Type B pancreatic cell (in vitro differentiated cells): Measurements from ENCODE around the gene BUD23. TPM values are rescaled to one million over a fixed set of nuclear protein-coding genes. Genes with fewer than 3 reads are reported as not detected.
"Not testable (repeated sequence)": the region's sequence is repeated elsewhere in the genome, so short reads cannot be mapped to it uniquely, and the experiment has no call there.

Source experiments
- DNase-seq: peaks from one replicate; pipeline ENCODE4 v3.0.0; 2021; ENCODE audit warnings: mixed read lengths; ENCODE audit not compliant: unreplicated experiment; ENCODE audit errors: extremely low spot score
- H3K27ac Mint-ChIP-seq: 2 replicates; pipeline ENCODE4 v1.8.0; 2021; ENCODE audit warnings: mild to moderate bottlenecking, mixed read lengths
- H3K27me3 Mint-ChIP-seq: 2 replicates; pipeline ENCODE4 v1.8.0; 2021; ENCODE audit warnings: mixed read lengths
- H3K36me3 Mint-ChIP-seq: 2 replicates; pipeline ENCODE4 v1.8.0; 2021; ENCODE audit warnings: mixed read lengths
- H3K4me1 Mint-ChIP-seq: one replicate; pipeline ENCODE4 v1.8.0; 2021; ENCODE audit warnings: mixed read lengths; ENCODE audit not compliant: unreplicated experiment
- H3K4me3 Mint-ChIP-seq: 2 replicates; pipeline ENCODE4 v1.8.0; 2021; ENCODE audit warnings: mild to moderate bottlenecking, mixed read lengths
- H3K9me3 Mint-ChIP-seq: 2 replicates; pipeline ENCODE4 v1.8.0; 2021; ENCODE audit warnings: mixed read lengths
- total RNA-seq: library from RNA; stranded (reverse); gene quantifications from 2 replicates; pipeline ENCODE4 v1.2.1, GENCODE V29; 2021; ENCODE audit warnings: low replicate concordance
- TF ChIP-seq, protein P1 (sequence below): fragments of 200-600 bp; sonication (generic); conservative IDR thresholded peaks from 2 replicates; pipeline ENCODE4 v1.5.0; 2021; ENCODE audit warnings: antibody characterized with exemption, mild to moderate bottlenecking

BUD23 gene
- total RNA-seq, 1 donor from 2014 or later: 68.4 TPM

DNA sequence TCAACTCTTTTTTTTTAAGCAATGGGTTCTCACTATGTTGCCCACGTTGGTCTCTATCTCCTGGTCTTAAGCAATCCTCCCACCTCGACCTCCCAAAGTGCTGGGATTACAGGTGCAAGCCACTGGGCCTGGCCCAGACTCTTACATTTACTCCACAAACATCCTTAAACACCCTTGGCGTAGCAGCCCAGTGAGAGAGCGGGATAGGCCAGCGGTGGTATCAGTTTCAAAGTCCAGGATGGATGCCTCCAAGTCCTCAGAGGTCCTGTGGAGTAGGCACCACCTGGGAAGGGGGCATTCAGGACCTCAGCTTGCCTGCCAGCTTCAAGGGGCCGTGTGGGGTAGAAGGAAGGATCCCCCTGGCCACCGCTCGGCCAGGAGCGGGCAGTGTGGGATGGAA, 33.8 kb upstream of the BUD23 start:
- H3K36me3 Mint-ChIP-seq: no peaks in the 10 kb centered on the region
- peaks cover 71% of the 10 kb centered on the region for H3K27me3 Mint-ChIP-seq
- H3K27ac Mint-ChIP-seq: peak overlapping the region; percentile 29
- TF ChIP-seq, protein P1, sequence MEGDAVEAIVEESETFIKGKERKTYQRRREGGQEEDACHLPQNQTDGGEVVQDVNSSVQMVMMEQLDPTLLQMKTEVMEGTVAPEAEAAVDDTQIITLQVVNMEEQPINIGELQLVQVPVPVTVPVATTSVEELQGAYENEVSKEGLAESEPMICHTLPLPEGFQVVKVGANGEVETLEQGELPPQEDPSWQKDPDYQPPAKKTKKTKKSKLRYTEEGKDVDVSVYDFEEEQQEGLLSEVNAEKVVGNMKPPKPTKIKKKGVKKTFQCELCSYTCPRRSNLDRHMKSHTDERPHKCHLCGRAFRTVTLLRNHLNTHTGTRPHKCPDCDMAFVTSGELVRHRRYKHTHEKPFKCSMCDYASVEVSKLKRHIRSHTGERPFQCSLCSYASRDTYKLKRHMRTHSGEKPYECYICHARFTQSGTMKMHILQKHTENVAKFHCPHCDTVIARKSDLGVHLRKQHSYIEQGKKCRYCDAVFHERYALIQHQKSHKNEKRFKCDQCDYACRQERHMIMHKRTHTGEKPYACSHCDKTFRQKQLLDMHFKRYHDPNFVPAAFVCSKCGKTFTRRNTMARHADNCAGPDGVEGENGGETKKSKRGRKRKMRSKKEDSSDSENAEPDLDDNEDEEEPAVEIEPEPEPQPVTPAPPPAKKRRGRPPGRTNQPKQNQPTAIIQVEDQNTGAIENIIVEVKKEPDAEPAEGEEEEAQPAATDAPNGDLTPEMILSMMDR: no peak
- H3K4me1 Mint-ChIP-seq: peaks cover 10% of the 10 kb centered on the region
- DNase-seq: no peak
- no peaks in the 10 kb centered on the region for H3K9me3 Mint-ChIP-seq
- H3K4me3 Mint-ChIP-seq: peak overlapping the region; percentile 73

DNA sequence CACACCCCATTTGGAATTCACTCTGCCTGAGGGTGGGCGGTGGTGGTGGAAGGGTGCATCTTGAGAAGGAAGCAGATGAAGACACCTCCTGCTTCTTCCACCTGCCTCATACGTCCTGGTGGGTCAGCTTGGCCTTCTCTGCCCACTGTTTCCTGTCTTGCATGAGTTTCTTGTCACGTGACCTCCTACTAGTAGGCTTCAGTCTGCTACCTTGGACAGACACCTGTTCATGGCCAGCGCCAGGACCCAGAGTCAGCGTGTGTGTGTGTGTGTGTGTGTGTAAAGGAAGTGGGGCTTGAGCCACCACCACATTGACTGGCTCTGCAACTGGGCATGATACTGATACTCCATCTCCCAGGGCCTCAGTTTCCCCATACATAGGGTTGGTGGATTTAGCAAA, 32.9 kb upstream of the BUD23 start:
- Mint-ChIP-seq H3K27me3 (peaks cover 63% of the 10 kb centered on the region), H3K9me3 (no peaks in the 10 kb centered on the region), H3K4me3 (no peak overlapping the region), H3K4me1 (peaks cover 10% of the 10 kb centered on the region), H3K27ac (no peak overlapping the region), H3K36me3 (no peaks in the 10 kb centered on the region)
- no peak for DNase-seq
- TF ChIP-seq, protein P1: no peak

DNA sequence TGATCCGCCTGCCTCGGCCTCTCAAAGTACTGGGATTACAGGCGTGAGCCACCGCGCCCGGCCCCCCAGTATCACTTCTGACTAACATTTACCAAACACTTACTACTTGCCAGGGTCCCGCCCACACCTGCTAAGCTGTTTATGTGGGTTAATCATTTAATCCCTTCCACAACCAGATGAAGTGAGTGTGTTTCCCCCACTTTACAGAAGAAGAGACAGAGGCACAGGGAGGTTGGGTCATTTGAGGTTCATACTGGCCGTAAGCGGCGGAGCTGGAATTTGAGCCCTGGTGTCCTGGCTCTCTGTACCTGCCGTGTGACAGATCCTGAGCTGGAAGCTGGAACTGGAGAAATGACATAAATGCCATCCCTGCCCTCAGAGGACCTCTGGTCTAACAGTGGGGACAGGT, 30.9 kb upstream of the BUD23 start:
- Mint-ChIP-seq H3K4me1 (peaks cover 4% of the 10 kb centered on the region), H3K9me3 (no peaks in the 10 kb centered on the region), H3K27ac (no peak overlapping the region), H3K4me3 (no peak overlapping the region), H3K27me3 (peaks cover 44% of the 10 kb centered on the region), H3K36me3 (no peaks in the 10 kb centered on the region)
- TF ChIP-seq, protein P1: no peak
- no peak for DNase-seq

DNA sequence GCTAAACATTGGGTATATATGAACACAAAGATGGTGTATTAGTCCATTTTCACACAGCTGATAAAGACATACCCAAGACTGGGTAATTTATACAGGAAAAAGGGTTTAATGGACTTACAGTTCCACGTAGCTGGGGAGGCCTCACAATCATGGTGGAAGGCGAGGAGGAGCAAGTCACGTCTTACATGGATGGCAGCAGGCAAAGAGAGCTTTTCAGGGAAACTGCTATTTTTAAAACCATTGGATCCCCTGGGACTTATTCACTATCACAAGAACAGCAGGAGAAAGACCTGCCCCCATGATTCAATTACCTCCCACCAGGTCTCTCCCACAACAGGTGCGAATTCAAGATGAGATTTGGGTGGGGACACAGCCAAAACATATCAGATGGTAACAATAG, 28.1 kb upstream of the BUD23 start:
- not testable (repeated sequence) for H3K4me3 Mint-ChIP-seq, H3K36me3 Mint-ChIP-seq, H3K9me3 Mint-ChIP-seq, DNase-seq, H3K27ac Mint-ChIP-seq, H3K4me1 Mint-ChIP-seq
- peaks cover 28% of the 10 kb centered on the region for H3K27me3 Mint-ChIP-seq

DNA sequence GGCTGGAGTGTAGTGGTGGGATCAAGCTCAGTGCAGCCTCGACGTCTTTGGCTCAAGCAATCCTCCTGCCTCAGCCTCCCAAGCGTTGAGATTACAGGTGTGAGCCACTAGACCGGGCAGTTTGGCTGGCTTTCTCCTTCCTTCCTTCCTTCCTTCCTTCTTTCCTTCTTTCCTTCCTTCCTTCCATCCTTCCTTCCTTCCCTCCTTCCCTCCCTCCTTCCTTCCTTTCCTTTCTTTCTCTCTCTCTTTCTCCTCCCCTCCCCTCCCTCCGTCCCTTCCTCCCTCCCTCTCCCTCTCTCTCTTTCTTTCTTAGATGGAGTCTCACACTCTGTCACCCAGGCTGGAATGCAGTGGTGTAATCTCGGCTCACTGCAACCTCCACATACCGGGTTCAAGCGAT, 23.4 kb upstream of the BUD23 start:
- TF ChIP-seq, protein P1: no peak
- Mint-ChIP-seq H3K27ac (no peak overlapping the region), H3K4me1 (peaks cover 8% of the 10 kb centered on the region), H3K36me3 (no peaks in the 10 kb centered on the region), H3K4me3 (no peak overlapping the region), H3K27me3 (peaks cover 18% of the 10 kb centered on the region), H3K9me3 (peaks cover 6% of the 10 kb centered on the region)
- DNase-seq: no peak

DNA sequence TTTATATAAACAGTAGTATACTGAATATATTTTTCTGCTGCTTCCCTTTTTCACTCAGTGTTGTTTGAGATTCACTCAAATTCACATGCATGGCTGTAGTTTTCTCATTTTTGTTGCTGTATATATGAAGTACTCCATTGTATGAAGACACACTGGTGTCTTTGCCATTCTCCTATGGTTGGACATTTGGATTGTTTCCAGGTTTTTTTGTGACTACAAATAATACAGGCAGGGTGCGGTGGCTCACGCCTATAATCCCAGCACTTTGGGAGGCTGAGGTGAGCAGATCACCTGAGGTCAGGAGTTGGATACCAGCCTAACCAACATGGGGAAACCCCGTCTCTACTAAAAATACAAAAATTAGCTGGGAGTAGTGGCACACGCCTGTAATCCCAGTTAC, 22.8 kb upstream of the BUD23 start:
- not testable (repeated sequence) for H3K4me3 Mint-ChIP-seq, H3K27ac Mint-ChIP-seq, H3K4me1 Mint-ChIP-seq, H3K36me3 Mint-ChIP-seq, H3K9me3 Mint-ChIP-seq, DNase-seq
- H3K27me3 Mint-ChIP-seq: peaks cover 18% of the 10 kb centered on the region

DNA sequence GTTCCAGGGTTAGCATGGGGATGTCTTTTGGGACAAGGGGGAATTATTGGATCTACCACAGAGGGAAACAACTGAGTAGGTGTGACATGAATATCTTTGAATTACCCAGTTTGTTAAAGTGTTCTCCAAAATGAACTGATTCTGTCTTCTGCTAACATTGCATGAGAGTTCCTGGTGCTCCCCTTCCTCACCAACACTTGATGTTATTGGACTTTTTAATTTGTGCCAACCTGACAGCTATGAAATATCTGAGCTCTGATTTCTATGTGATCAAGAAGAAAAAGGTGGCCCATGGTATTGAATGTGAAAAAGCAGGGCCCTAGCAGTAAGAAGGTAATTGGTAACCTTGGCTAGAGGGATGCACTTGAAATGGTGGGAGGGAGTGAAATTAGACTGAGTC, 20.4 kb upstream of the BUD23 start:
- DNase-seq: no peak
- no peaks in the 10 kb centered on the region for H3K36me3 Mint-ChIP-seq
- H3K4me3 Mint-ChIP-seq: no peak overlapping the region
- TF ChIP-seq, protein P1: no peak
- peaks cover 6% of the 10 kb centered on the region for H3K9me3 Mint-ChIP-seq
- H3K4me1 Mint-ChIP-seq: peaks cover 8% of the 10 kb centered on the region
- H3K27ac Mint-ChIP-seq: no peak overlapping the region
- peaks cover 18% of the 10 kb centered on the region for H3K27me3 Mint-ChIP-seq
